IMR-90 (cell line): ENCODE data around the gene NAV2. TPM values are rescaled to one million over a fixed set of nuclear protein-coding genes. Genes with fewer than 3 reads are reported as not detected.
A peak's percentile ranks its signal among the peaks of the same experiment; 100 is the strongest.
"Not testable (repeated sequence)": the region's sequence is repeated elsewhere in the genome, so short reads cannot be mapped to it uniquely, and the experiment has no call there.

ENCODE experiments used
- ATAC-seq: fragments of 200-7000 bp; cut with Tn5 transposase; 2 replicates; pipeline ENCODE4 v1.9.1; 2020; ENCODE audit warnings: low read depth, mild to moderate bottlenecking, moderate library complexity
- BruUV-seq: library from RNA; stranded (reverse); fragments of 400-500 nt; replicated peaks from 2 replicates; lab custom pipeline; 2021; lab: Mats Ljungman, UMichigan
- CTCF ChIA-PET: fragments of 300-600 bp; formaldehyde crosslinking; extraction: SDS; loops from one replicate; lab custom pipeline; 2021; ENCODE audit warnings: antibody characterized with exemption; lab: Yijun Ruan, JAX
- POLR2A ChIA-PET: fragments of 300-600 bp; sonication (Branson Sonifier 250); formaldehyde crosslinking; loops from one replicate; lab custom pipeline; 2022; ENCODE audit warnings: antibody characterized with exemption; ENCODE audit not compliant: unreplicated experiment; lab: Charles Lee
- DNase-seq: peaks from one replicate; pipeline ENCODE4 v3.0.0; 2013
- H2AFZ ChIP-seq: replicated peaks from 2 replicates; pipeline ENCODE3; 2013; ENCODE audit warnings: low read length, mild to moderate bottlenecking; ENCODE audit not compliant: poor library complexity
- H2AK5ac ChIP-seq: 2 replicates; pipeline ENCODE4 v1.6.1; 2013; ENCODE audit warnings: low read depth, low read length, inconsistent platforms
- H2AK9ac ChIP-seq: replicated peaks from 2 replicates; pipeline ENCODE3; 2013; ENCODE audit warnings: mild to moderate bottlenecking, low read depth, low read length, moderate library complexity; ENCODE audit not compliant: poor library complexity
- H2BK120ac ChIP-seq: 2 replicates; pipeline ENCODE4 v1.6.1; 2013; ENCODE audit warnings: low read depth, low read length, inconsistent platforms
- H2BK15ac ChIP-seq: 3 replicates; pipeline ENCODE4 v1.6.1; 2013; ENCODE audit warnings: low read depth, low read length, inconsistent platforms
- H2BK20ac ChIP-seq: 2 replicates; pipeline ENCODE4 v1.6.1; 2013; ENCODE audit warnings: low read depth, mild to moderate bottlenecking, inconsistent platforms, low read length, moderate library complexity
- H2BK5ac ChIP-seq: 2 replicates; pipeline ENCODE4 v1.6.1; 2013; ENCODE audit warnings: mild to moderate bottlenecking, low read depth, low read length, inconsistent platforms; ENCODE audit not compliant: poor library complexity, severe bottlenecking
- H3K14ac ChIP-seq: replicated peaks from 2 replicates; pipeline ENCODE4 v1.6.1; 2013; ENCODE audit warnings: low read depth, low read length, inconsistent platforms
- H3K18ac ChIP-seq: 2 replicates; pipeline ENCODE4 v1.6.1; 2013; ENCODE audit warnings: low read depth, low read length, control low read depth
- H3K23ac ChIP-seq: 2 replicates; pipeline ENCODE4 v1.6.1; 2013; ENCODE audit warnings: low read depth, low read length, inconsistent platforms
- H3K27ac ChIP-seq: 2 replicates; pipeline ENCODE4 v1.5.1; 2013; ENCODE audit warnings: mild to moderate bottlenecking, control low read depth, low read length; ENCODE audit not compliant: insufficient read depth
- H3K27me3 ChIP-seq: 2 replicates; pipeline ENCODE4 v1.6.1; 2013; ENCODE audit warnings: low read length; ENCODE audit not compliant: control insufficient read depth, insufficient read depth
- H3K36me3 ChIP-seq: 2 replicates; pipeline ENCODE4 v1.6.1; 2013; ENCODE audit warnings: low read length, mixed read lengths; ENCODE audit not compliant: control insufficient read depth, insufficient read depth
- H3K4ac ChIP-seq: 2 replicates; pipeline ENCODE4 v1.6.1; 2013; ENCODE audit warnings: low read depth, low read length, inconsistent platforms
- H3K4me1 ChIP-seq: 2 replicates; pipeline ENCODE4 v1.6.1; 2013; ENCODE audit warnings: low read length, mixed read lengths; ENCODE audit not compliant: control insufficient read depth, insufficient read depth
- H3K4me2 ChIP-seq: 2 replicates; pipeline ENCODE4 v1.6.1; 2013; ENCODE audit warnings: low read depth, mild to moderate bottlenecking, control low read depth, low read length, moderate library complexity
- H3K4me3 ChIP-seq: 2 replicates; pipeline ENCODE4 v1.5.1; 2013; ENCODE audit warnings: low read depth, mild to moderate bottlenecking, control low read depth, low read length, moderate library complexity; ENCODE audit not compliant: insufficient read depth
- H3K56ac ChIP-seq: 2 replicates; pipeline ENCODE4 v1.6.1; 2013; ENCODE audit warnings: low read length, inconsistent platforms; ENCODE audit not compliant: insufficient read depth; ENCODE audit errors: extremely low read depth
- H3K79me1 ChIP-seq, 2 experiments: 2 replicates each; pipeline ENCODE4 v1.6.1; 2013; ENCODE audit warnings: low read length in 2 of 2, inconsistent platforms in 1 of 2, low read depth in 1 of 2
- H3K9ac ChIP-seq: 2 replicates; pipeline ENCODE4 v1.6.1; 2013; ENCODE audit warnings: low read depth, low read length, control low read depth
- H3K9me1 ChIP-seq: 2 replicates; pipeline ENCODE4 v1.6.1; 2013; ENCODE audit warnings: low read length, inconsistent platforms; ENCODE audit not compliant: insufficient read depth
- H3K9me3 ChIP-seq: 2 replicates; pipeline ENCODE4 v1.6.1; 2013; ENCODE audit warnings: low read length; ENCODE audit not compliant: control insufficient read depth, insufficient read depth
- H4K20me1 ChIP-seq: 2 replicates; pipeline ENCODE4 v1.6.1; 2013; ENCODE audit warnings: low read length, inconsistent platforms; ENCODE audit not compliant: insufficient read depth
- H4K5ac ChIP-seq: 2 replicates; pipeline ENCODE4 v1.6.1; 2013; ENCODE audit warnings: mild to moderate bottlenecking, low read depth, low read length, control low read depth
- H4K8ac ChIP-seq, 2 experiments: 2 replicates each; pipeline ENCODE4 v1.6.1; 2013; ENCODE audit warnings: low read depth in 2 of 2, low read length in 2 of 2, control low read depth in 1 of 2, inconsistent platforms in 1 of 2
- H4K91ac ChIP-seq: 2 replicates; pipeline ENCODE4 v1.6.1; 2013; ENCODE audit warnings: low read depth, low read length, inconsistent platforms; ENCODE audit not compliant: insufficient read depth
- MAFK ChIP-seq: IDR thresholded peaks from 2 replicates; pipeline ENCODE4 v1.6.1; 2012; ENCODE audit warnings: low read depth, low read length, improper control_type of control experiment
- SMC3 ChIP-seq: fragments of 150-350 bp; IDR thresholded peaks from 2 replicates; pipeline ENCODE4 v1.6.1; 2016; ENCODE audit warnings: low read depth, mild to moderate bottlenecking, antibody characterized with exemption, low read length, moderate library complexity
- WGBS, 2 experiments: methylation state at CpG; one replicate each; pipeline versions ENCODE4 v1.1.5 to v1.1.7; 2013; ENCODE audit warnings: missing lambda C conversion rate in 2 of 2; ENCODE audit not compliant: insufficient read length in 1 of 2; ENCODE audit errors: extremely low coverage in 2 of 2; 5-methylcytosine and 5-hydroxymethylcytosine counted together
- dilution Hi-C: fragments of 300-500 bp; cut with HindIII; formaldehyde crosslinking; loops from one replicate; pipeline ENCODE4 v1.14.3; 2018; ENCODE audit warnings: low sequenced_read_pairs; ENCODE audit not compliant: unreplicated experiment
- in situ Hi-C: fragments of 300-500 bp; cut with MboI; formaldehyde crosslinking; loops from 3 replicates; pipeline ENCODE4 v1.14.3; 2019; ENCODE audit warnings: low sequenced_read_pairs, inconsistent platforms, mixed read lengths
- intact Hi-C: fragments of 100-400 bp; cut with micrococcal nuclease; formaldehyde crosslinking; loops from 2 replicates; pipeline ENCODE4 v1.10.0; 2022
- polyA plus RNA-seq, 3 experiments: library from polyadenylated mRNA; depleted of rRNA; stranded (reverse); fragments of >200 nt; gene quantifications; 2 replicates each; pipeline ENCODE4 v1.2.3, GENCODE V29; 2012; ENCODE audit warnings: low replicate concordance in 1 of 3
- total RNA-seq: library from RNA; depleted of rRNA; stranded (reverse); fragments of >200 nt; gene quantifications from 2 replicates; pipeline ENCODE4 v1.2.3, GENCODE V29; 2012

The NAV2 gene
- total and polyA plus RNA-seq, 2 of the 4 experiments (the other 2 are of a cell fraction) = 4.5 to 12.6 TPM

GRCh38 chr11:20127671-20128527, 415.3 kb downstream of the NAV2 start (continued):
- peak; percentile 76 for TF ChIP-seq SMC3
- no peak for TF ChIP-seq MAFK

DNA sequence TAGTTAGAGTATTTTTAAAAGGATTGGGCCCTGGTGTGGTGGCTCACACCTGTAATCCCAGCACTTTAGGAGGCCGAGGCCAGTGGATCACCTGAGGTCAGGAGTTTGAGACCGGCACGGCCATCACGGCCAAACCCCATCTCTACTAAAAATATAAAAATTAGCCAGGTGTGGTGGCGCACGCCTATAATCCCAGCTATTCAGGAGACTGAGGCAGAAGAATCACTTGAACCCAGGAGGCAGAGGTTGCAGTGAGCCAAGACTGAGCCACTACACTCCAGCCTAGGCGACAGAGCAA, 415.8 kb downstream of the NAV2 start:
- H3K56ac ChIP-seq, H2BK5ac ChIP-seq, H2AK9ac ChIP-seq, H3K36me3 ChIP-seq, H3K9me3 ChIP-seq, H3K18ac ChIP-seq, H3K4me1 ChIP-seq, H3K79me1 ChIP-seq, H3K4me2 ChIP-seq, H3K9me1 ChIP-seq, H3K27ac ChIP-seq, H3K9ac ChIP-seq, H4K8ac ChIP-seq, H2BK20ac ChIP-seq, H2AFZ ChIP-seq, H3K4ac ChIP-seq, H2BK120ac ChIP-seq, H3K27me3 ChIP-seq, H2BK15ac ChIP-seq, POLR2A ChIA-PET, dilution Hi-C loops, BruUV-seq, H3K14ac ChIP-seq, ATAC-seq, H3K23ac ChIP-seq, H4K20me1 ChIP-seq, DNase-seq, H2AK5ac ChIP-seq, H4K91ac ChIP-seq, H4K5ac ChIP-seq, H3K4me3 ChIP-seq: not testable (repeated sequence)
- in situ Hi-C loops = loop anchor here (5.0 to 25.0 kb wide), 4 partner anchors 181 to 816 kb away; no protein-coding TSS in a partner anchor
- CTCF ChIA-PET = interaction anchor here (0.6 to 2.2 kb wide), 17 partner anchors 9 to 239 kb away, joined by 3 to 21 read pairs (median 3); no protein-coding TSS in a partner anchor
- WGBS, 2 experiments = no CpG with 5 or more reads among the region's 7 CpGs
- intact Hi-C loops = loop anchor here (1.0 kb wide), 3 partner anchors 177 to 482 kb away; no protein-coding TSS in a partner anchor
